Jurkat, Clone E6-1 (cell line): ENCODE data around the gene CEL. TPM values are rescaled to one million over a fixed set of nuclear protein-coding genes. Genes with fewer than 3 reads are reported as not detected.
"Not testable (repeated sequence)": the region's sequence is repeated elsewhere in the genome, so short reads cannot be mapped to it uniquely, and the experiment has no call there.

ENCODE experiments used
- DNase-seq: peaks from one replicate; pipeline ENCODE4 v3.0.0-alpha.2; 2011; ENCODE audit warnings: low read depth, low spot score
- H3K4me3 ChIP-seq: 2 replicates; pipeline ENCODE4 v1.5.1; 2011; ENCODE audit warnings: mild to moderate bottlenecking, low read length, control low read depth, moderate library complexity
- polyA plus RNA-seq: library from polyadenylated mRNA; unstranded; fragments of >200 nt; gene quantifications from one replicate; pipeline ENCODE4 v1.2.1, GENCODE V29; 2012; ENCODE audit warnings: missing spikeins; ENCODE audit not compliant: insufficient read length, insufficient read depth

Gene CEL
- 1.9 TPM for polyA plus RNA-seq

- not testable (repeated sequence) for H3K4me3 ChIP-seq, DNase-seq
Measured at GRCh38 chr9:133061764-133062145, at the start of gene CEL. Gene CEL (plus strand): TSS chr9:133061981. CDS start chr9:133062003, 22 bp downstream.

GRCh38 chr9:133014696-133015095, 47.1 kb upstream of the CEL start:
- no peak for DNase-seq
- no peak overlapping the region for H3K4me3 ChIP-seq

GRCh38 chr9:133023117-133023890, 38.5 kb upstream of the CEL start:
- H3K4me3 ChIP-seq, result no peak overlapping the region
- DNase-seq, result peak; percentile 60

GRCh38 chr9:133026426-133026825, 35.4 kb upstream of the CEL start:
- no peak overlapping the region for H3K4me3 ChIP-seq
- DNase-seq, result no peak

- no peak for DNase-seq
- no peak overlapping the region for H3K4me3 ChIP-seq
Measured at GRCh38 chr9:133027134-133027533, 34.6 kb upstream of the CEL start.

- H3K4me3 ChIP-seq, result no peak overlapping the region
- DNase-seq, result no peak
Measured at GRCh38 chr9:133028221-133028620, 33.6 kb upstream of the CEL start.

GRCh38 chr9:133029994-133030316, 31.8 kb upstream of the CEL start:
- peak overlapping the region; percentile 99 for H3K4me3 ChIP-seq
- DNase-seq, result no peak

- H3K4me3 ChIP-seq, result peak within 1 kb of the TSS; percentile 99
- peak; percentile 99 for DNase-seq
Measured at GRCh38 chr9:133030317-133031129, 31.3 kb upstream of the CEL start, which contains the start of gene GTF3C5. Gene GTF3C5 (plus strand): TSS chr9:133030997. CDS start chr9:133031012, 15 bp downstream.

- DNase-seq, result no peak
Measured at GRCh38 chr9:133031130-133031422, 30.7 kb upstream of the CEL start.

GRCh38 chr9:133031496-133031911, 30.3 kb upstream of the CEL start:
- DNase-seq, result no peak
- H3K4me3 ChIP-seq, result peak overlapping the region; percentile 99

More at GRCh38 chr9:133031130-133031422, 30.7 kb upstream of the CEL start:
- H3K4me3 ChIP-seq, result peak overlapping the region; percentile 99

GRCh38 chr9:133032171-133032570, 29.6 kb upstream of the CEL start:
- no peak for DNase-seq
- H3K4me3 ChIP-seq, result peak overlapping the region; percentile 99

GRCh38 chr9:133035669-133036068, 26.1 kb upstream of the CEL start:
- no peak for DNase-seq
- no peak overlapping the region for H3K4me3 ChIP-seq

- H3K4me3 ChIP-seq, result no peak overlapping the region
- DNase-seq, result no peak
Measured at GRCh38 chr9:133037775-133038515, 23.8 kb upstream of the CEL start.

- DNase-seq, H3K4me3 ChIP-seq: not testable (repeated sequence)
Measured at GRCh38 chr9:133040892-133041479, 20.8 kb upstream of the CEL start.

- DNase-seq, result no peak
- H3K4me3 ChIP-seq, result no peak overlapping the region
Measured at GRCh38 chr9:133041958-133042357, 19.8 kb upstream of the CEL start.

- DNase-seq, result no peak
- H3K4me3 ChIP-seq, result no peak overlapping the region
Measured at GRCh38 chr9:133042676-133043075, 19.1 kb upstream of the CEL start.

GRCh38 chr9:133043449-133044035, 18.2 kb upstream of the CEL start:
- DNase-seq, result no peak
- H3K4me3 ChIP-seq, result no peak overlapping the region

- no peak for DNase-seq
- no peak overlapping the region for H3K4me3 ChIP-seq
Measured at GRCh38 chr9:133044125-133044524, 17.7 kb upstream of the CEL start.

- no peak overlapping the region for H3K4me3 ChIP-seq
- DNase-seq, result no peak
Measured at GRCh38 chr9:133044661-133045060, 17.1 kb upstream of the CEL start.
